Measurements from ENCODE around the gene IMPA2. TPM values are rescaled to one million over a fixed set of nuclear protein-coding genes. Genes with fewer than 3 reads are reported as not detected.

Gene IMPA2
- total RNA-seq, 4 donors from 2014 or later: 121 to 235 (median 164) TPM

DNA sequence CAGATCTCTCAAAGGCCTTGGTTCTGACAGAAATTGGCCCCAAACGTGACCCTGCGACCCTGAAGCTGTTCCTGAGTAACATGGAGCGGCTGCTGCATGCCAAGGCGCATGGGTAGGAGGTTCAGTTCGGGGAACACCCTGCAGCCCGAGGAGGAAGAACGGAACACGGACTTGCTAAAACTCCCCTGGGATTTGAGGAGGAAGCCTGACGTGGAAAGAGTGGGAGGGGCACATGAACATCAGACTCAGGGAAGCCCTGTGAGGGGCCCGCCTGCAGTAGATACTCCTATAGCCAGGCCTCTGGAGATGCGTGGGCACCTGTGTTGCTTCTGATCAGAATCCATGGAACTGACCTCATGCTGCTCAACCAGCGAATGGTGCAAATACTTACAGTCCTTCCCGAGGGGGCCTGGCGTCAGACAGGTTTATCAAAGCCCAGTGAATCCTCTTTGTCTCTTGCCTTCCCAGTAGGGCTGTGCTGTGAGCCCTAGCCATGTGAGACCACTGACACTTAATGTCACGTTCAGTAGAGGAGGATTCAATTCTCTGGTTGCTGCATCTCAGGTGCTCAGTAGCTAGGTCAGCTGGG lies 46.8 kb downstream of the IMPA2 start:
- no peak overlapping the region for H3K4me3 ChIP-seq
- no peak for TF ChIP-seq POLR2A (IDR thresholded peaks at IDR 0.05)
- TF ChIP-seq, protein P1, sequence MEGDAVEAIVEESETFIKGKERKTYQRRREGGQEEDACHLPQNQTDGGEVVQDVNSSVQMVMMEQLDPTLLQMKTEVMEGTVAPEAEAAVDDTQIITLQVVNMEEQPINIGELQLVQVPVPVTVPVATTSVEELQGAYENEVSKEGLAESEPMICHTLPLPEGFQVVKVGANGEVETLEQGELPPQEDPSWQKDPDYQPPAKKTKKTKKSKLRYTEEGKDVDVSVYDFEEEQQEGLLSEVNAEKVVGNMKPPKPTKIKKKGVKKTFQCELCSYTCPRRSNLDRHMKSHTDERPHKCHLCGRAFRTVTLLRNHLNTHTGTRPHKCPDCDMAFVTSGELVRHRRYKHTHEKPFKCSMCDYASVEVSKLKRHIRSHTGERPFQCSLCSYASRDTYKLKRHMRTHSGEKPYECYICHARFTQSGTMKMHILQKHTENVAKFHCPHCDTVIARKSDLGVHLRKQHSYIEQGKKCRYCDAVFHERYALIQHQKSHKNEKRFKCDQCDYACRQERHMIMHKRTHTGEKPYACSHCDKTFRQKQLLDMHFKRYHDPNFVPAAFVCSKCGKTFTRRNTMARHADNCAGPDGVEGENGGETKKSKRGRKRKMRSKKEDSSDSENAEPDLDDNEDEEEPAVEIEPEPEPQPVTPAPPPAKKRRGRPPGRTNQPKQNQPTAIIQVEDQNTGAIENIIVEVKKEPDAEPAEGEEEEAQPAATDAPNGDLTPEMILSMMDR (IDR thresholded peaks at IDR 0.05): no peak
- peak overlapping the region; percentile 82 to 93 (median 90) for H3K27ac ChIP-seq
- H3K4me1 ChIP-seq: peaks cover 24 to 94% (median 65%) of the 10 kb centered on the region in 3 donors
- DNase-seq: no peak
- 18 to 49% methylated on average over 11 to 15 of the region's 15 CpGs for WGBS, 2 donors
- H3K27me3 ChIP-seq: no peaks in the 10 kb centered on the region
- peaks cover 0 to 52% (median 3%) of the 10 kb centered on the region in 3 donors for H3K36me3 ChIP-seq
- intact Hi-C loops (cut with DNase I): no loop called here
- no peaks in the 10 kb centered on the region for H3K9me3 ChIP-seq

DNA sequence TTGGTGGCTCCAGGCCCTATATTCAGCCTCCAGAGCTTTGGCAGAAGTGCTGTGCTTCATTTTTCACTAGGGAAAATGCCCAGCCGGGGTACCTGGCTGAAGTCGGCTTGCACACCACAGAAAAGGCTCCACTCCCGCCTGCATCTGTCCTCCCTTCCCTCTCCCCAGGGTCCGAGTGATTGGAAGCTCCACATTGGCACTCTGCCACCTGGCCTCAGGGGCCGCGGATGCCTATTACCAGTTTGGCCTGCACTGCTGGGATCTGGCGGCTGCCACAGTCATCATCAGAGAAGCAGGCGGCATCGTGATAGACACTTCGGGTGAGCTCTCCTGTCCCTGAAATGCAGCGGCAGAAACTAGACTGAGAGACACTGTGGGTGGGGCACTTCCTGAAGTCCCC lies 47.4 kb downstream of the IMPA2 start:
- intact Hi-C loops (cut with DNase I): no loop called here
- WGBS, 2 donors: 50 to 75% methylated on average over 10 to 11 of the region's 11 CpGs
- TF ChIP-seq, protein P1 (IDR thresholded peaks at IDR 0.05): no peak
- no peak for TF ChIP-seq POLR2A (IDR thresholded peaks at IDR 0.05)
- no peak overlapping the region for H3K4me3 ChIP-seq
- peaks cover 0 to 57% (median 3%) of the 10 kb centered on the region in 3 donors for H3K36me3 ChIP-seq
- peak overlapping the region; percentile 82 to 93 (median 90) for H3K27ac ChIP-seq
- no peaks in the 10 kb centered on the region for H3K9me3 ChIP-seq
- peaks cover 24 to 94% (median 67%) of the 10 kb centered on the region in 3 donors for H3K4me1 ChIP-seq
- H3K27me3 ChIP-seq: no peaks in the 10 kb centered on the region
- DNase-seq: no peak

DNA sequence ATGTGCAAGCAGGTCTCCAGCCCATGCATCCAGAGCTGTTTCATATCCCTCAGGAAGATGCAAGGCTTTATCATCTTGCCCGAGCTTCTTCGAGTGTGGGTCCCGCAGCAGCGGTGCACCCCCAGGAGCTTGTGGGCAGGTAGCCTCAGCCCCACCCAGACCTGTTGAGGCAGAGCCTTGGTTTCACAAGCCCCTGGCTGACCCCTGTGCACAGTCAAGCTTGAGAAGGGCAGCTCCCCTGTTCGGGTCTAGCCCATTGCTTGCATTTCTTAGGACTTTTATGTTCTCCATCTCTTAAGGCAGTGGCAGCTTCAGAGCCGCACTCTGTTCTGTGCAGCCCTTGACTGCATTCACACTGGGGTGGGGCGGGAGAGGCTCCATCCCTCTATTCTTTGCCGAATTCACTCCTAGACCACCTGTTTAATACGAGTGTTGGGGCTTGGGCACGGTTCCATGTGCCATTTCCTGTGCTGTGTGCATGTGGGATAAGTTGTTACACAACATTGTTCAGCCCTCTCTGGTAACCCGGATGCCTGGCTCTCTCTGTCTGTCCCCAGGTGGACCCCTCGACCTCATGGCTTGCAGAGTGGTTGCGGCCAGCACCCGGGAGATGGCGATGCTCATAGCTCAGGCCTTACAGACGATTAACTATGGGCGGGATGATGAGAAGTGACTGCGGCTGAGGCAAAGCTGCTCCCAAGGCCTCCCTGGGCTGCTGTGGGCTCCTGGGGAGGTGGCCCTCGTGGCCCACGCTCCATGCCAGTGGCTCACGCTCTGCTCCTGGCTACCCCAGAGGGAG lies 48.7 kb downstream of the IMPA2 start:
- Histone ChIP-seq H3K9me3 (no peaks in the 10 kb centered on the region), H3K4me1 (peaks cover 24 to 98% (median 65%) of the 10 kb centered on the region in 3 donors), H3K4me3 (no peak overlapping the region), H3K27ac (peak overlapping the region; percentile 84 to 93 (median 90)), H3K36me3 (peaks cover 0 to 58% (median 3%) of the 10 kb centered on the region in 3 donors), H3K27me3 (no peaks in the 10 kb centered on the region)
- no peak for DNase-seq
- TF ChIP-seq POLR2A (IDR thresholded peaks at IDR 0.05): no peak
- TF ChIP-seq, protein P1 (IDR thresholded peaks at IDR 0.05): no peak
- intact Hi-C loops (cut with DNase I): loop anchor here (10.0 kb wide), 1 partner anchor 175 kb away; the partner anchor contains the start of gene CHMP1B
- 43 to 66% methylated on average over 13 to 16 of the region's 21 CpGs for WGBS, 2 donors

DNA sequence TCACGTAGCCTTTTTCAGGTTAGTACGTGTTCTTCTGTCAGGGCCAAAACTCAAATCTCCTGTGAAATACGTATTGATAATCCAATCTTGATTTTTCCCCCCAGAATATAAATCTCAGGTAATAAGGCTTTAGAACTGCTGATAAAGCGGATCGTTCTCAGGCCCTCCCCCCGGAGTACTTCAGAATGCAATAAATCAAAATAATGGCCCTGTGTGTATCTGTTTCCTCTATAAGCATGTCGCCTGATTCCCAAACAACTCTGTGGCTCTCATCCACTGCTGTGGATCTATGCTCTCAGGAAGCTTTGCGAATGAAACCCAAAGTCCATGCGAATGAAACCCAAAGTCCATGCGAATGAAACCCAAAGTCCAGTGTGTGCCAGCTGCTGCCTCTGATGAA lies 49.4 kb downstream of the IMPA2 start:
- Histone ChIP-seq H3K27ac (peak overlapping the region; percentile 84 to 93 (median 90)), H3K4me1 (peaks cover 24 to 100% (median 65%) of the 10 kb centered on the region in 3 donors), H3K9me3 (no peaks in the 10 kb centered on the region), H3K27me3 (no peaks in the 10 kb centered on the region), H3K4me3 (no peak overlapping the region), H3K36me3 (peaks cover 0 to 52% (median 3%) of the 10 kb centered on the region in 3 donors)
- no peak for DNase-seq
- WGBS, 2 donors: 56 to 77% methylated on average over 10 of the region's 10 CpGs
- intact Hi-C loops (cut with DNase I): loop anchor here (10.0 kb wide), 1 partner anchor 176 kb away; the partner anchor contains the start of gene CHMP1B
- TF ChIP-seq, protein P1 (IDR thresholded peaks at IDR 0.05): no peak
- no peak for TF ChIP-seq POLR2A (IDR thresholded peaks at IDR 0.05)

DNA sequence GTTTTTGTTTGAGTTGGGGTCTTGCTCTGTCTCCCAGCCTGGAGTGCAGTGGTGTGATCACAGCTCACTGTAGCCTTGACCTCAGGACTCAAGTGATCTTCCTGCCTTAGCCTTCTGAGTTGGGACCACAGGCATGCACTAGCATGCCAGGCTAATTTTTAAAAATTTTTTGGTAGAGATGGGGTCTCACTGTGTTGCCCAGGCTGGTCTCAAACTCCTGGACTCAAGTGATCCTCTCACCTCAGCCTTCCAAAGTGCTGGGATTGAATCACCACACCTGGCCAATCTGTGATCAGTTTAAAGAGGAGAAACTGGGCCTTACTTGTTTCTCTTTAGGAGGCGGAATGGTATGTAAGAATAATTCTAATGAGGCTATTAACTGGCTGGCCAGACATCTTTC lies 49.9 kb downstream of the IMPA2 start:
- no peak for DNase-seq
- TF ChIP-seq, protein P1 (IDR thresholded peaks at IDR 0.05): no peak
- TF ChIP-seq POLR2A (IDR thresholded peaks at IDR 0.05): no peak
- no peaks in the 10 kb centered on the region for H3K27me3 ChIP-seq
- H3K4me1 ChIP-seq: peaks cover 24 to 100% (median 63%) of the 10 kb centered on the region in 3 donors
- no peak overlapping the region for H3K4me3 ChIP-seq
- peaks cover 0 to 52% (median 3%) of the 10 kb centered on the region in 3 donors for H3K36me3 ChIP-seq
- H3K9me3 ChIP-seq: no peaks in the 10 kb centered on the region
- intact Hi-C loops (cut with DNase I): loop anchor here (10.0 kb wide), 1 partner anchor 176 kb away; the partner anchor contains the start of gene CHMP1B
- peak overlapping the region; percentile 84 to 93 (median 90) for H3K27ac ChIP-seq
- WGBS, 2 donors: 56 to 83% methylated on average over 1 of the region's 1 CpG
